ENCODE results near the gene RALGAPA1. TPM values are rescaled to one million over a fixed set of nuclear protein-coding genes. Genes with fewer than 3 reads are reported as not detected.

Gene RALGAPA1
- total RNA-seq, 2 experiments from 2014 or later: 27.6 to 36.5 TPM

DNA sequence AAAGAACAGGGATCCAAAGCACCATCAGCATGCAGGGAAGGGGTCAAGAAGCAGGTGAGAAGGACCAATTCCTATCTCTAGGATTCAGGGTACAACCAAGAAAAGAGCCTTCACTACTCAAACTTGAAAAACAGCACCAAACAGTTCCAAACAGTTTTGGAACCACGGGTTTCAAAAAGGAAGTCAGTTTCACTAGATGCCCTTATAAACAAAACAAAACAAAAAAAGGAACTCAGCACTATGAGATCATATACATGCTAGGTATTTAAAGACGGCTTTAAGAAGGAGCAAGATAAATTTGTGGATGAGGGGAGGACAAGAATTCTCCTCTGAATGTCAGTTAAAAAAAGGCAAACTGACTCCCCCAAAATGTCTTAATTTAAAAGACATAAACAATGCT, 269.1 kb downstream of the RALGAPA1 start:
- H3K4me3 ChIP-seq (ENCODE audit: low read depth, low read length, poor library complexity, severe bottlenecking): no peak overlapping the region
- ChIA-PET CTCF (ENCODE audit: unreplicated experiment) (no interaction called here), POLR2A (no interaction called here)
- no peaks in the 10 kb centered on the region for H4K20me1 ChIP-seq (ENCODE audit: insufficient read depth, low read length)
- H3K27ac ChIP-seq (ENCODE audit: low read depth, low read length, poor library complexity, severe bottlenecking): no peak overlapping the region
- intact Hi-C loops (cut with micrococcal nuclease; ENCODE audit: unreplicated experiment): no loop called here
- H3K79me2 ChIP-seq (ENCODE audit: insufficient read depth, low read depth, low read length): no peaks in the 10 kb centered on the region
- H3K9me3 ChIP-seq (ENCODE audit: low read length): no peaks in the 10 kb centered on the region
- H3K4me2 ChIP-seq (ENCODE audit: low read length): 0 out of 2 replicates have a peak overlapping the region, but pooled peaks have one; percentile 4
- H2AFZ ChIP-seq (ENCODE audit: low read length): no peak overlapping the region
- no peak for DNase-seq (ENCODE audit: low spot score)
- peaks cover 7% of the 10 kb centered on the region for H3K4me1 ChIP-seq (ENCODE audit: insufficient read depth, low read length, poor library complexity, severe bottlenecking)
- H3K36me3 ChIP-seq (ENCODE audit: insufficient read depth, low read length): no peaks in the 10 kb centered on the region
- TF ChIP-seq, protein P1, sequence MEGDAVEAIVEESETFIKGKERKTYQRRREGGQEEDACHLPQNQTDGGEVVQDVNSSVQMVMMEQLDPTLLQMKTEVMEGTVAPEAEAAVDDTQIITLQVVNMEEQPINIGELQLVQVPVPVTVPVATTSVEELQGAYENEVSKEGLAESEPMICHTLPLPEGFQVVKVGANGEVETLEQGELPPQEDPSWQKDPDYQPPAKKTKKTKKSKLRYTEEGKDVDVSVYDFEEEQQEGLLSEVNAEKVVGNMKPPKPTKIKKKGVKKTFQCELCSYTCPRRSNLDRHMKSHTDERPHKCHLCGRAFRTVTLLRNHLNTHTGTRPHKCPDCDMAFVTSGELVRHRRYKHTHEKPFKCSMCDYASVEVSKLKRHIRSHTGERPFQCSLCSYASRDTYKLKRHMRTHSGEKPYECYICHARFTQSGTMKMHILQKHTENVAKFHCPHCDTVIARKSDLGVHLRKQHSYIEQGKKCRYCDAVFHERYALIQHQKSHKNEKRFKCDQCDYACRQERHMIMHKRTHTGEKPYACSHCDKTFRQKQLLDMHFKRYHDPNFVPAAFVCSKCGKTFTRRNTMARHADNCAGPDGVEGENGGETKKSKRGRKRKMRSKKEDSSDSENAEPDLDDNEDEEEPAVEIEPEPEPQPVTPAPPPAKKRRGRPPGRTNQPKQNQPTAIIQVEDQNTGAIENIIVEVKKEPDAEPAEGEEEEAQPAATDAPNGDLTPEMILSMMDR (conservative IDR thresholded peaks at IDR 0.05; ENCODE audit: low read length): no peak
- TF ChIP-seq EZH2phosphoT487 (IDR thresholded peaks at IDR 0.05; ENCODE audit: borderline replicate concordance, low read depth, low read length): no peak
- no peaks in the 10 kb centered on the region for H3K9me2 ChIP-seq (ENCODE audit: insufficient read depth, low read length)
- BruUV-seq (replicated peaks): no TSS peak

DNA sequence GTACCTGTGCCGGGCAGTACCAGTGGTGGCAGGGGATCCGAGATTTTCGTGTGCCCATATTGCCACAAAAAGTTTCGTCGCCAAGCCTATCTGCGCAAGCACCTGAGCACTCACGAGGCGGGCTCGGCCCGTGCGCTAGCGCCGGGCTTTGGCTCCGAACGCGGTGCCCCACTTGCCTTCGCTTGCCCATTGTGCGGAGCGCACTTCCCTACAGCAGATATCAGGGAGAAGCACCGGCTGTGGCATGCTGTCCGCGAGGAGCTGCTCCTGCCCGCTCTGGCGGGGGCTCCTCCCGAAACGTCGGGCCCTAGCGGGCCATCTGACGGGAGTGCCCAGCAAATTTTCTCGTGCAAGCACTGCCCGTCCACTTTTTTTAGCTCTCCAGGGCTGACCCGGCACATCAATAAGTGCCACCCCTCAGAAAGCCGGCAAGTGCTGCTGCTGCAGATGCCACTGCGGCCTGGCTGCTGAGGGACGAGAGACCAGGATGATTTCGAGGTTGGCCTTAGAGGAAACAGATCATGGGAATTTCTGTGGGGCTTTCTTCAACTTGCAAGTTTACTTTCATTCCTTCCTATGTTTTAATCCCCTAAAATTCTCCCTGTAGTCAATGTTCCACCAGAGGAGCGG, 273.5 kb downstream of the RALGAPA1 start:
- Histone ChIP-seq H3K4me2 (ENCODE audit: low read length) (no peak overlapping the region), H3K36me3 (ENCODE audit: insufficient read depth, low read length) (no peaks in the 10 kb centered on the region), H3K4me1 (ENCODE audit: insufficient read depth, low read length, poor library complexity, severe bottlenecking) (peaks cover 12% of the 10 kb centered on the region), H3K4me3 (ENCODE audit: low read depth, low read length, poor library complexity, severe bottlenecking) (no peak overlapping the region), H3K9me3 (ENCODE audit: low read length) (no peaks in the 10 kb centered on the region), H3K79me2 (ENCODE audit: insufficient read depth, low read depth, low read length) (no peaks in the 10 kb centered on the region), H2AFZ (ENCODE audit: low read length) (no peak overlapping the region), H3K27ac (ENCODE audit: low read depth, low read length, poor library complexity, severe bottlenecking) (no peak overlapping the region), H3K9me2 (ENCODE audit: insufficient read depth, low read length) (no peaks in the 10 kb centered on the region), H4K20me1 (ENCODE audit: insufficient read depth, low read length) (no peaks in the 10 kb centered on the region)
- intact Hi-C loops (cut with micrococcal nuclease; ENCODE audit: unreplicated experiment): no loop called here
- no peak for DNase-seq (ENCODE audit: low spot score)
- ChIA-PET POLR2A (no interaction called here), CTCF (ENCODE audit: unreplicated experiment) (no interaction called here)
- TF ChIP-seq EZH2phosphoT487 (IDR thresholded peaks at IDR 0.05; ENCODE audit: borderline replicate concordance, low read depth, low read length): no peak
- TF ChIP-seq, protein P1 (conservative IDR thresholded peaks at IDR 0.05; ENCODE audit: low read length): no peak
- BruUV-seq (replicated peaks): no TSS peak

DNA sequence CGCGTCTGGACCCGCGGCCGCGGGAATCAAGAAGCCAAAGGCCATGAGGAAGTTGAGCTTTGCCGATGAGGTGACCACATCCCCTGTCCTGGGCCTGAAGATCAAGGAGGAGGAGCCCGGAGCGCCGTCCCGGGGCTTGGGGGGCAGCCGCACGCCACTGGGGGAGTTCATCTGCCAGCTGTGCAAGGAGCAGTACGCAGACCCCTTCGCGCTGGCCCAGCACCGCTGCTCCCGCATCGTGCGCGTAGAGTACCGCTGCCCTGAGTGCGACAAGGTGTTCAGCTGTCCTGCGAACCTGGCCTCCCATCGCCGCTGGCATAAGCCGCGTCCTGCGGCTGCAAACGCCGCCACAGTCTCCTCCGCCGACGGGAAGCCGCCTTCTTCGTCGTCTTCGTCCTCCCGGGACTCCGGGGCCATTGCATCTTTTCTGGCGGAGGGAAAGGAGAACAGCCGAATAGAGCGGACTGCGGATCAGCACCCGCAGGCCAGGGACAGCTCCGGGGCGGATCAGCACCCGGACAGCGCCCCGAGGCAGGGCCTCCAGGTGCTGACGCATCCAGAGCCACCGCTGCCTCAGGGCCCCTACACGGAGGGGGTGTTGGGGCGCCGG, 274.1 kb downstream of the RALGAPA1 start:
- POLR2A ChIA-PET: no interaction called here
- CTCF ChIA-PET (ENCODE audit: unreplicated experiment): no interaction called here
- Histone ChIP-seq H3K9me2 (ENCODE audit: insufficient read depth, low read length) (no peaks in the 10 kb centered on the region), H2AFZ (ENCODE audit: low read length) (peak overlapping the region; percentile 47; the same call in 1 of the 2 replicates), H3K4me1 (ENCODE audit: insufficient read depth, low read length, poor library complexity, severe bottlenecking) (peaks cover 9% of the 10 kb centered on the region), H3K27ac (ENCODE audit: low read depth, low read length, poor library complexity, severe bottlenecking) (no peak overlapping the region), H3K9me3 (ENCODE audit: low read length) (no peaks in the 10 kb centered on the region), H3K4me2 (ENCODE audit: low read length) (peak overlapping the region; percentile 87), H3K36me3 (ENCODE audit: insufficient read depth, low read length) (no peaks in the 10 kb centered on the region), H4K20me1 (ENCODE audit: insufficient read depth, low read length) (no peaks in the 10 kb centered on the region), H3K4me3 (ENCODE audit: low read depth, low read length, poor library complexity, severe bottlenecking) (peak overlapping the region; percentile 68), H3K79me2 (ENCODE audit: insufficient read depth, low read depth, low read length) (no peaks in the 10 kb centered on the region)
- peak; percentile 20 for DNase-seq (ENCODE audit: low spot score)
- intact Hi-C loops (cut with micrococcal nuclease; ENCODE audit: unreplicated experiment): loop anchor here (5.0 kb wide), 1 partner anchor 152 kb away; no protein-coding TSS in a partner anchor
- no TSS peak for BruUV-seq (replicated peaks)
- TF ChIP-seq, protein P1 (conservative IDR thresholded peaks at IDR 0.05; ENCODE audit: low read length): no peak
